Breast epithelium (tissue), 4 donors: Measurements from ENCODE around the gene NEU3. TPM values are rescaled to one million over a fixed set of nuclear protein-coding genes. Genes with fewer than 3 reads are reported as not detected.

ENCODE experiments used
- DNase-seq, 2 donors: peaks; one replicate each; pipeline ENCODE4 v3.0.0-alpha.2; 2019; ENCODE audit warnings: low spot score in 2 of 2
- H3K27ac ChIP-seq, 2 donors: fragments of 200-600 bp; sonication (generic) in 1 of 2; one replicate each; pipeline ENCODE4 v1.5.1; 2016 to 2019; ENCODE audit warnings: mild to moderate bottlenecking in 1 of 2
- H3K27me3 ChIP-seq, 2 donors: fragments of 200-600 bp; sonication (generic) in 1 of 2; one replicate each; pipeline versions ENCODE4 v1.5.1 to v1.6.0; 2017 to 2019; ENCODE audit warnings: control low read depth in 1 of 2, mild to moderate bottlenecking in 1 of 2
- H3K36me3 ChIP-seq: fragments of 200-600 bp; one replicate; pipeline ENCODE4 v1.5.1; 2019
- H3K4me1 ChIP-seq, 2 donors: fragments of 200-600 bp; sonication (generic); one replicate each; pipeline ENCODE4 v1.5.1; 2016 to 2019; ENCODE audit warnings: control low read depth in 1 of 2
- H3K4me3 ChIP-seq, 3 donors: fragments of 200-600 bp; sonication (generic); 1 replicate in 2 of 3; 2 replicates in 1 of 3; pipeline ENCODE4 v1.5.1; 2016 to 2019; ENCODE audit warnings: mild to moderate bottlenecking in 3 of 3, moderate library complexity in 2 of 3
- H3K9me3 ChIP-seq, 2 donors: fragments of 200-600 bp; sonication (generic) in 1 of 2; one replicate each; pipeline ENCODE4 v1.5.1; 2016 to 2019; ENCODE audit warnings: control low read depth in 1 of 2
- CTCF ChIP-seq, 3 donors: fragments of 450-650 bp; IDR thresholded peaks; one replicate each; pipeline ENCODE4 v1.5.1; 2016 to 2017; ENCODE audit warnings: antibody characterized with exemption in 3 of 3, mild to moderate bottlenecking in 3 of 3, moderate library complexity in 3 of 3
- POLR2A ChIP-seq: fragments of 450-650 bp; IDR thresholded peaks from one replicate; pipeline ENCODE4 v1.6.1; 2016; ENCODE audit warnings: antibody characterized with exemption, mild to moderate bottlenecking, moderate library complexity
- POLR2AphosphoS5 ChIP-seq, 3 donors: sonication (generic); formaldehyde crosslinking; IDR thresholded peaks; one replicate each; pipeline ENCODE4 v1.6.1; 2017; ENCODE audit warnings: antibody characterized with exemption in 3 of 3
- intact Hi-C: fragments of 100-400 bp; cut with DNase I; formaldehyde crosslinking; loops from one replicate; pipeline ENCODE4 v1.15.1; 2023; ENCODE audit warnings: low total_unique reads
- total RNA-seq, 3 donors: library from RNA; depleted of rRNA; stranded (reverse); fragments of >200 nt; gene quantifications; one replicate each; pipeline ENCODE4 v1.1.0, GENCODE V29; 2016

Gene NEU3
- total RNA-seq, 3 donors from 2014 or later, result 11.8 to 12.8 (median 12.4) TPM

GRCh38 chr11:75063741-75064314, 75.1 kb downstream of the NEU3 start:
- no peak for DNase-seq
- H3K27ac ChIP-seq, result no peak overlapping the region
- no peaks in the 10 kb centered on the region for H3K4me1 ChIP-seq
- TF ChIP-seq POLR2AphosphoS5 (IDR thresholded peaks at IDR 0.05) (no peak), POLR2A (no peak), CTCF (IDR thresholded peaks at IDR 0.05) (no peak)
- intact Hi-C loops, result no loop called here
- peaks cover 0 to 6% of the 10 kb centered on the region in 2 donors for H3K9me3 ChIP-seq
- H3K36me3 ChIP-seq, result no peaks in the 10 kb centered on the region
- no peaks in the 10 kb centered on the region for H3K27me3 ChIP-seq
- no peak overlapping the region for H3K4me3 ChIP-seq

GRCh38 chr11:75066061-75066460, 77.3 kb downstream of the NEU3 start:
- H3K27ac ChIP-seq, result no peak overlapping the region
- no peak for DNase-seq
- H3K27me3 ChIP-seq, result peaks cover 0 to 4% of the 10 kb centered on the region in 2 donors
- TF ChIP-seq POLR2A, result no peak
- no peak for TF ChIP-seq POLR2AphosphoS5 (IDR thresholded peaks at IDR 0.05)
- TF ChIP-seq CTCF (IDR thresholded peaks at IDR 0.05), result no peak
- no peaks in the 10 kb centered on the region for H3K36me3 ChIP-seq
- peaks cover 0 to 6% of the 10 kb centered on the region in 2 donors for H3K9me3 ChIP-seq
- intact Hi-C loops, result no loop called here
- no peak overlapping the region for H3K4me3 ChIP-seq
- H3K4me1 ChIP-seq, result no peaks in the 10 kb centered on the region

Other genes starting within 250 kb of the NEU3 start
- 10 to 100 TPM; 16.5 to 36.1 (median 27.2) TPM for gene RNF169, start 240.1 kb upstream of the NEU3 start, total RNA-seq
- 10 to 100 TPM; 18.0 to 33.6 (median 18.4) TPM for gene XRRA1, start 39.8 kb upstream of the NEU3 start, total RNA-seq
- gene SPCS2, start 39.7 kb upstream of the NEU3 start, total RNA-seq, result 10 to 100 TPM; 34.1 to 57.8 (median 57.5) TPM
- gene OR2AT4, start 107.9 kb downstream of the NEU3 start, total RNA-seq, result not detected
- 10 to 100 TPM; 23.9 to 86.9 (median 32.3) TPM for gene SLCO2B1, start 162.2 kb downstream of the NEU3 start, total RNA-seq